Adrenal gland (tissue), 12 donors: ENCODE measurements around the gene WWC2. TPM values are rescaled to one million over a fixed set of nuclear protein-coding genes. Genes with fewer than 3 reads are reported as not detected.

ENCODE experiments used
- DNase-seq, 7 donors: peaks; one replicate each; pipeline ENCODE4 v3.0.0-alpha.2; 2019 to 2020
- H3K27ac ChIP-seq, 5 donors: fragments of 200-600 bp; sonication (generic) in 4 of 5; 1 replicate in 3 of 5; 2 replicates in 2 of 5; pipeline versions ENCODE4 v1.5.1 to v1.8.0; 2016 to 2020; ENCODE audit warnings: mild to moderate bottlenecking in 1 of 5
- H3K27me3 ChIP-seq: fragments of 200-600 bp; 2 replicates; pipeline ENCODE4 v1.8.0; 2021
- H3K36me3 ChIP-seq, 2 donors: fragments of 200-600 bp; replicated peaks in 1 of 2; 1 replicate in 1 of 2; 2 replicates in 1 of 2; pipeline versions ENCODE4 v1.5.1 to v1.8.0; 2018 to 2022
- H3K4me1 ChIP-seq, 2 donors: fragments of 200-600 bp; replicated peaks in 1 of 2; 1 replicate in 1 of 2; 2 replicates in 1 of 2; pipeline versions ENCODE4 v1.5.1 to v1.8.0; 2018 to 2021
- H3K4me3 ChIP-seq, 4 donors: fragments of 200-600 bp; sonication (generic) in 3 of 4; one replicate each; pipeline ENCODE4 v1.5.1; 2016 to 2018
- H3K9me3 ChIP-seq, 3 donors: fragments of 200-600 bp; sonication (generic) in 1 of 3; replicated peaks in 1 of 3; 1 replicate in 2 of 3; 2 replicates in 1 of 3; pipeline versions ENCODE4 v1.5.1 to v1.8.0; 2016 to 2021
- CTCF ChIP-seq, 6 experiments: fragments of 450-650 bp in 4 of 6; fragments of 200-600 bp in 2 of 6; sonication (generic) in 1 of 6; IDR thresholded peaks; 1 replicate in 5 of 6; 2 replicates in 1 of 6; pipeline versions ENCODE4 v1.5.1 to v1.8.0; 2016 to 2021; ENCODE audit warnings: antibody characterized with exemption in 6 of 6, mild to moderate bottlenecking in 2 of 6, moderate library complexity in 1 of 6
- POLR2A ChIP-seq, 2 donors: fragments of 450-650 bp; IDR thresholded peaks; one replicate each; pipeline ENCODE4 v1.6.1; 2017; ENCODE audit warnings: antibody characterized with exemption in 2 of 2, mild to moderate bottlenecking in 2 of 2, moderate library complexity in 1 of 2
- WGBS, 4 donors: extraction: QIAGEN DNeasy Blood & Tissue Kit in 2 of 4; methylation state at CpG; one replicate each; pipeline versions ENCODE4 v1.1.5 to v1.1.7; 2013 to 2017; 5-methylcytosine and 5-hydroxymethylcytosine counted together
- intact Hi-C, 2 donors: fragments of 100-400 bp; cut with DNase I; formaldehyde crosslinking; loops; one replicate each; pipeline versions ENCODE4 v1.14.1 to v1.15.0; 2022 to 2023
- polyA plus RNA-seq, 3 donors: library from polyadenylated mRNA; stranded (reverse); fragments of 200-250 nt in 2 of 3; fragments of 350-450 nt in 1 of 3; fragmentation: Illumina TruSeq in 1 of 3; extraction: RNeasy Lipid Tissue Mini Kit (QIAGEN cat#74804) in 1 of 3; gene quantifications; one replicate each; pipeline ENCODE4 v1.2.3, GENCODE V29; 2013 to 2014
- total RNA-seq, 9 donors: library from RNA; depleted of rRNA in 4 of 9; stranded (reverse); fragments of >200 nt in 4 of 9; fragments of 120-200 nt in 1 of 9; fragmentation: NEBNext Ultra II Directional in 1 of 9; extraction: Animal tissue kit (Norgen Biotek cat#: 25700) in 1 of 9; gene quantifications; one replicate each; pipeline versions ENCODE4 v1.1.0 to v1.2.4, GENCODE V29; 2013 to 2023
- donor health status: healthy with polysubstance abuse.
- donor health status: Bipolar disorder and iron deficiency.
- donor health status: DM: yes; HTN: yes; CAD: no.
- donor health status: DM: no; HTN: no; CAD: no.
- donor health status: DM: no; HTN: no; CAD: no.
- donor health status: DM: yes; HTN: yes; CAD: no.

The WWC2 gene
- total and polyA plus RNA-seq, 12 donors, result 3.1 to 27.9 (median 17.4) TPM

DNA sequence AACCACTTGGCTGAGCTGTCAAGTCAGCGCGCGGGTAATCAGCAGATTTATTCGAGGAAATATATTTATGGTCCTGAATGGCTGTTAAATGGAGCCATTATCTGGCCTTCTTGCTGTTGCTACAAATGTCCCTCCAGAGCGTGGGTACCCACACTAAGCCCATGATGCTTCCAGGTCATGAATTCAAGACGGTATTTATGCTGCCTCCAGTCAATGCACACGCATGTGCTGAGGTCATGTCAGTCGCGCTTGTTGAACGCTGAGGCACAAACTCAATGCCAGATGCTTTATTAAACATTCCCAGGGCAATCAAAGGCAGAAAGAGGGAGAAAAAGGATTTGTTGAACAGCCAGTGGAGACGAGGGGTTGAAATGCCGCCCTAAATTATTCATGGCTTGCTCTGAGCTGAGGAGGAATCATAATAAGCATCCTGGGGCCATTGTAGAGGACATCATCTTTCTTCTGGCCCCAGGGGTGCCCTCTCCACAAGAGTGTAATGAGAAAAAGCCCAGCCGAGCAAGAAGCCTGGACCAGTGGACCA lies 259.2 kb downstream of the WWC2 start:
- Histone ChIP-seq H3K27me3 (peaks cover 30% of the 10 kb centered on the region), H3K4me1 (peaks cover 0 to 9% of the 10 kb centered on the region in 2 donors), H3K27ac (no peak overlapping the region), H3K4me3 (no peak overlapping the region), H3K36me3 (no peaks in the 10 kb centered on the region), H3K9me3 (no peaks in the 10 kb centered on the region)
- intact Hi-C loops, result no loop called here
- DNase-seq, result peak in 1 of 7 donors; percentile 18
- WGBS, 4 donors, result 84 to 87% (median 85%) methylated on average over 13 of the region's 13 CpGs
- no peak for TF ChIP-seq CTCF (IDR thresholded peaks at IDR 0.05)
- TF ChIP-seq POLR2A (IDR thresholded peaks at IDR 0.05), result no peak

DNA sequence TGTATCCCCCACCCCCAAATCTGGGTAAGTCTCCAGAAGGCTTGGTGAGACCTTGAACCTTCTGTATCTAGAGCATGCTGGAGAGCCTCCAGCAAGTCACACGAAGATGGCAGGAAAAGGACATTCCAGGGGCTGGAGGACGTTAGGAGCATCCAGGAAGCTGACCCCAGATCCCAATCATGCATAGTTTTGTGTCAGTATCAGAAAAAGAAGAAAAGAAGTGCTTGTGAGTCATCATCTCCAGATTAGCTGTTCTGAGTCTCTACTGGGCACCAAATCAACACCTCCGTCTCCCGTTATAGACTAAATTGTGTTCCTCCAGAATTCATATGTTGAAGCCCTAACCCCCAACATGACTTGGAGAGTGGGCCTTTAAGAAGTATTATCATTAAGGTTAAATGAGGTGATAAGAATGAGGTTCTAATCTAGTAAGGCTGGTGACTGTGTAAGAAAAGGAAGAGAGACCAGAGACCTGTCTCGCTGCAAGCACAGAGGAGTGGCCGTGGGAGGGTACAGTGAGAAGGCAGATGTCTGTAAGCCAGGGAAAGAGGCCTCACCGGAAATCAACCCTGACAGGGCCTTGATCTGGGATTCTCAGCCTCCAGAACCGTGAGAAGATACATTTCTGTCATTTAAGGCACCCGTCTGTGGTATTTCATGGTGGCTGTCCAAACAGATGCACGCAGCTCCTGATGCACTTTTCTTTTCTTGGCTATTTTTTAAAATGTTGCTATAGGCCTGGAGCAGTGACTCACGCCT lies 261.3 kb downstream of the WWC2 start:
- WGBS, 4 donors, result 59 to 66% (median 63%) methylated on average over 11 of the region's 11 CpGs
- Histone ChIP-seq H3K9me3 (no peaks in the 10 kb centered on the region), H3K27ac (no peak overlapping the region), H3K4me3 (no peak overlapping the region), H3K27me3 (peaks cover 42% of the 10 kb centered on the region), H3K4me1 (peaks cover 0 to 5% of the 10 kb centered on the region in 2 donors), H3K36me3 (no peaks in the 10 kb centered on the region)
- no peak for TF ChIP-seq CTCF (IDR thresholded peaks at IDR 0.05)
- no peak for TF ChIP-seq POLR2A (IDR thresholded peaks at IDR 0.05)
- DNase-seq, result peak in 1 of 7 donors; percentile 1
- intact Hi-C loops, result no loop called here

DNA sequence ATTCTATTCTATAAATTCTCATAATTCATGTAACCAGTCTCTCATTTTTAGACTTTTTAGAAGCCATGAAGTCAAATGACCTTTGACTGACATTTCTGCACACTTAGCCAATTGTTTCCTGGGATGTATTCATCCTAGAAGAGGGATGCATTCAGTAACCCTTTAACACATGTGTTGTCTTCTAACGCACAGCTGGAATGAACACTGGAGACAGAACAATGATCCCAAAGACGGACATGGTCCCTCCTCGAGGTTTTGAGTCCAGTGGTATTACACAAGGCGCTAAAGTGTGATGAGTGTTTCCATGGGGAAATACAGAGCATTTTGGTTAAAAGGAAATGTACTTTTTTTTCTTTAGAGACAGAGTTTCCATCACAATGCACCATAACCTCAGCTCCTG lies 263.0 kb downstream of the WWC2 start:
- intact Hi-C loops, result no loop called here
- 87 to 93% (median 89%) methylated on average over 4 of the region's 4 CpGs for WGBS, 4 donors
- Histone ChIP-seq H3K36me3 (no peaks in the 10 kb centered on the region), H3K27me3 (peaks cover 40% of the 10 kb centered on the region), H3K4me3 (no peak overlapping the region), H3K4me1 (no peaks in the 10 kb centered on the region), H3K27ac (no peak overlapping the region), H3K9me3 (no peaks in the 10 kb centered on the region)
- TF ChIP-seq POLR2A (IDR thresholded peaks at IDR 0.05) (no peak), CTCF (IDR thresholded peaks at IDR 0.05) (no peak)
- no peak for DNase-seq

- Histone ChIP-seq H3K4me1 (no peaks in the 10 kb centered on the region), H3K9me3 (no peaks in the 10 kb centered on the region), H3K27me3 (peaks cover 30% of the 10 kb centered on the region), H3K36me3 (no peaks in the 10 kb centered on the region), H3K4me3 (no peak overlapping the region), H3K27ac (no peak overlapping the region)
- DNase-seq, result no peak
- TF ChIP-seq POLR2A (IDR thresholded peaks at IDR 0.05) (no peak), CTCF (IDR thresholded peaks at IDR 0.05) (no peak)
- intact Hi-C loops, result no loop called here
- WGBS, 4 donors, result 62 to 66% (median 64%) methylated on average over 15 of the region's 15 CpGs
Observed at GRCh38 chr4:183362916-183363542, 264.0 kb downstream of the WWC2 start.
